ACHN (cell line): ENCODE results near the gene FAM20A.
"Not testable (repeated sequence)": the region's sequence is repeated elsewhere in the genome, so short reads cannot be mapped to it uniquely, and the experiment has no call there.

Experiments used
- DNase-seq: peaks from one replicate; pipeline ENCODE4 v3.0.0-alpha.2; 2015
- in situ Hi-C: cut with HindIII; loops from 2 replicates; pipeline ENCODE4 v1.10.0; 2017; ENCODE audit warnings: low sequenced_read_pairs, low pct_ligation_motif_present, low pct_unique_long_range_greater_than_20kb

Gene FAM20A

GRCh38 chr17:68595496-68595895, 5.7 kb downstream of the FAM20A start:
- in situ Hi-C loops, result no loop called here
- DNase-seq, result no peak

- no peak for DNase-seq
- in situ Hi-C loops, result no loop called here
Measured at GRCh38 chr17:68594552-68594951, 6.6 kb downstream of the FAM20A start.

DNA sequence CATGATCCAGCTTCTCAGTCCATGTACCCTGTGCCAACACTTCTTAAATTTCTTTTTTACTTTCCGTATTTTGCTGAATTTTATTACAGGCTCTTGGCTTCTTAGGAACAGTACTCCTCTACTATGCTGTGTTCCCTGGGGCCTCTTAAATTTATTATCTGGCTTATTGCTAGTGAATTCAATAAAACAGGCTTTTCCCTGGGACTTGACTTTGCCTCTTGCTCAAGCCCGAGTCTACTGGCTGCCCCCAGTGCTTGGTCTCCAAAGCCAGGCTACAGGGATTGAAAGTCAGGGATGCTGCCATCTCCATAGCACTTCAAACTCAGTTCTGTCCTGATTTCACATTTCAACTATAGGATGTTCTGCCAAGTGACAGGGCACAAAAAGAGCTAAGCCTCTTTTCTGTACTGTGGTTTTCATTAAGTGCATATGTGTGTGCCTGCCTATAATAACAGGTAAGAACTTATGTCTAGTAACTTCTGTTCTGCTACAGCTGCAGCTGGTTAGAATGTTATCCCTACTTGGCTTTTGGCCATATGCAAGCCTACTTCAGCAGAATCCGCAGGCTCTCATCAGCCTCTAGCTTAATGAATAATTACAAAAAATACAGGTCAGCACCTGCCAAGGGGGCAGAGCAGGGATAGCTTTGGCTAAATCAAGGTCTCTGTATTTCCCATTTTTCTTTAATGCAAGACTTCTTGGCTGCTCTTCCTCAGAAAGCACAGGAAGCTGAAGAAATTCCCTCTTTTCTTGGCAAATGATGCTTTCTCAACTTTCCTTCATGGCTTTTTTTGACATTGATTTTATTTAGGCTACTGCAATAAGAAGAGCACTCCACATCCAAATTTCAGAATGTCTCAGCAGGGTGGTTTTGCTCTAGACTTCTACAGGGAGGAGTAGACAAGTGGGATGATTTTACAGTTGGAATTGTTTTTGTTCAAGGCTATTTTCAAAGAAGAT, 8.2 kb downstream of the FAM20A start:
- no peak for DNase-seq
- in situ Hi-C loops, result no loop called here

DNA sequence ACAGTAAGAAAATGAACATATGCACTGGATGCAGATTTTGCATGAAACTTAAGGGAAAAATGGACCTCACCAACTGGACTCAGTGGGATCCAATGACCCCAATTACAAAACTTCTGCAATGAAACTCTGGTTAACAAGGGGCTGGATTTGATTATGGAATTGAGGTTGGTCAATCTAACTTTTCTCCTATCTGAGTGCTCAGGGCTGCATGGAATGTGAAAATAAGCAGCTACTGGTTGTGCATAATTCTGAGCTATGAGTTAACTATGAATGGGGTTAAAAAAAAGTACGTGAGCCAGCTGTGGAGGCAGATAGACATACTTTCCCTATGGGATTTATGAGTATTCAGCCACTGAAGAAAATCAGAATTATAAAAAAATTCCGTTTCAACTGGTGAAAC, 9.2 kb downstream of the FAM20A start:
- in situ Hi-C loops, result no loop called here

GRCh38 chr17:68591583-68591982, 9.6 kb downstream of the FAM20A start:
- DNase-seq, result no peak
- in situ Hi-C loops, result no loop called here

More for the DNA sequence above, 9.2 kb downstream of the FAM20A start:
- no peak for DNase-seq

GRCh38 chr17:68589086-68589485, 12.1 kb downstream of the FAM20A start:
- DNase-seq, result no peak
- in situ Hi-C loops, result no loop called here

- DNase-seq, result no peak
- in situ Hi-C loops, result no loop called here
Measured at GRCh38 chr17:68588362-68588761, 12.8 kb downstream of the FAM20A start.

GRCh38 chr17:68587847-68588246, 13.3 kb downstream of the FAM20A start:
- in situ Hi-C loops, result no loop called here
- no peak for DNase-seq

DNA sequence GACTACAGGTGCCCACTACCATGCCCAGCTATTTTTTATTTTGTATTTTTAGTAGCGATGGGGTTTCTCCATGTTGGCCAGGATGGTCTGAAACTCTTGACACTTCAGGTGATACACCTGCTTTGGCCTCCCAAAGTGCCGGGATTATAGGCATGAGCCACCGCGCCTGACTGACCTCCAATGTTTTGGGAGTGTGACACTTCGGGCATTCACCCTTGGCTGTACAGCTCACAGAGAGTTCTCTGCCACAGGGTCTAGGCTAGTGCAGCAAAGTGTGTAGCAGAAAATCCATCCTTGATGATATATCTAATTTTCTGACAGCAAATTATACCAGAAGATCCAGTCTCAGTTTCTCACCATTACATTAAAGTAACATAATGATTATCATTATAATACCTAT, 14.1 kb downstream of the FAM20A start:
- no peak for DNase-seq
- in situ Hi-C loops, result no loop called here

GRCh38 chr17:68585643-68586042, 15.5 kb downstream of the FAM20A start:
- in situ Hi-C loops, result no loop called here
- no peak for DNase-seq

GRCh38 chr17:68584581-68585303, 16.4 kb downstream of the FAM20A start:
- DNase-seq, result no peak
- in situ Hi-C loops, result no loop called here

GRCh38 chr17:68582867-68583266, 18.3 kb downstream of the FAM20A start:
- DNase-seq, in situ Hi-C loops: not testable (repeated sequence)

GRCh38 chr17:68581863-68582645, 19.1 kb downstream of the FAM20A start:
- no peak for DNase-seq
- in situ Hi-C loops, result no loop called here

DNA sequence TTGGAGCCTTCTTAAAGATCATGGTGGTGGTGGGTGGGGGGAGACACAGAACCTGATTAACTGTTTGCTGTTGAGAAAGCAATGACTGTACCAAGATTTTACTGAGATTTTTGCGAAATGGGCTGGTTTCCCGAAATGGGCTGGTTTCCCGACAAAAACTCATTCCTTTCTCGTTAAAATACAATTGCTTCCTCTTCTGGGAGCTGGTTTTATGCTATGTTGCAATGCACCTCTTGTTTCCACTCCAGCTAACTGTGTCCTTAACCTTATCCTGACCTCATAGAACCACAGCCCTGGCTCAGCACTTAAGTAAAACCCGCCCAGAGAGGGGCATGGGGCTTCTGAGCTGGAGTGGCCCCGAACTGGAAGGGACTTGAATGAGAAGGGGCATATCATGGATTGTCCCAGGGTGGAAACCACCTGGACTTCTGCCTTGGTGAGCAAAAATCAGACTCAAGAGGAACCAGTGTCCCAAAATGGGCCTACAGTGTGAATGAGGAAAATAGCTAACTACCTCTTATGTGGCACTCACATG, 20.9 kb downstream of the FAM20A start:
- no peak for DNase-seq
- in situ Hi-C loops, result no loop called here

DNA sequence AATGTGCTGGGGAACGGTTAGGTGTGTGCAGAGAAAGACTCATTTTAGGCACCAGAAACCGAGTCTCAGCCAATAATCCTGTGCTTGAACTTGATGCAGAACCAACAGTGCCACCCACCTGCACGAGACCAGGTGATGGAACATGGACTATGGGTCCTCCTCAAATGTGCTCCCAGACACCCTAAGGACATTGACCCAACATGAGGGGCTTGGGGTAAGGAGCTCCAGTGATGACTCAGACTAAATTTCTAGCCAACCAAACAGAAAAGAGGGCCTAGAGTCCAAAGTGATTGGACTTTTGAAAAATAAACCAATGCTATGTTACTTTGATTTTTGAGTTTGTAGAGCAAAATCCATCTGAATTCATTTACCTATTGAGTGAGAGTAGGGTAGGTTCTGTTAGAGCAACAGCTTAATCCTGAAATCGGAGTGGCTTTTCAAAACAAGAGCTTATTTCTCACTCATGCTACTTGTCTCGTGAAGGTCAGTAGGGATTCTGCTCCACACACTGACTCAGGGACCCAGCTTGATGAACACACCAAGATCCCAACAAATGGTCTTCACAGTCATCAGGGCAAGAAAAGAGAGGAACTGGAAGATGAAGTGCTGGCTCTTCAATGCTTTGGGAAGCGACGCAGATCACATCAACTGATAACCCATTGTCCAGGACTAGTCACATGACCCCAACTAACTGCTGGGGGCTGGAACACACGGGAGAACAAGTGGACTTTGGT, 21.8 kb downstream of the FAM20A start:
- DNase-seq, result no peak
- in situ Hi-C loops, result no loop called here

GRCh38 chr17:68578236-68578635, 22.9 kb downstream of the FAM20A start:
- in situ Hi-C loops, result no loop called here
- no peak for DNase-seq

GRCh38 chr17:68577497-68577821, 23.7 kb downstream of the FAM20A start:
- in situ Hi-C loops, result no loop called here
- no peak for DNase-seq

- no peak for DNase-seq
- in situ Hi-C loops, result no loop called here
Measured at GRCh38 chr17:68576811-68577496, 24.2 kb downstream of the FAM20A start.
